ENCODE data around the gene CBLN3.

- TF ChIP-seq EZH2 (IDR thresholded peaks at IDR 0.05; ENCODE audit: insufficient read depth, poor library complexity, severe bottlenecking) (no peak), EZH2phosphoT487 (IDR thresholded peaks at IDR 0.05; ENCODE audit: insufficient read depth, low read depth) (no peak)
Observed at GRCh38 chr14:24427537-24428508, 1.6 kb downstream of the CBLN3 start.

Measured in GM23248 (cell line).